ENCODE results near the gene BMPR1A.
"Not testable (repeated sequence)": the region's sequence is repeated elsewhere in the genome, so short reads cannot be mapped to it uniquely, and the experiment has no call there.

BMPR1A gene

DNA sequence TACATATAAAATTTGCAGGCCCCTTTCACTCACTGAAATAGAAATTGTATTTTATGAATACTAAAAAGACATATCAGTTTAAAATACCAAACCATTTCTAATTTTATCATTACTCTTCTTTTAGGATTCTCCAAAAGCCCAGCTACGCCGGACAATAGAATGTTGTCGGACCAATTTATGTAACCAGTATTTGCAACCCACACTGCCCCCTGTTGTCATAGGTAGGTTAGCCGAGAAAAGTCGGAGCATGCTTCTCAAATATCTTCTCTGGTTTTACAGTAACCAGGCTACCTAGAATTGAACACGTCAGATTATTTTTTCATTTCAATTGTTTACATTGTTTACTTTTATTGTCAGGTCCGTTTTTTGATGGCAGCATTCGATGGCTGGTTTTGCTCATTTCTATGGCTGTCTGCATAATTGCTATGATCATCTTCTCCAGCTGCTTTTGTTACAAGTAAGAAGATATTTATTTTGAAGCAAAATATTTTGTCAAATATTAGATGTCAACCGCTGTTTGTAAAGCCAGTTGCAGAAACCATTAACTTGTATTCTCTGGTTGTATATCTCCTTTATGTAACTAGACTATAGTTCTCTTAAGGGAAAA, 143.4 kb downstream of the BMPR1A start:
- no peak for DNase-seq

DNA sequence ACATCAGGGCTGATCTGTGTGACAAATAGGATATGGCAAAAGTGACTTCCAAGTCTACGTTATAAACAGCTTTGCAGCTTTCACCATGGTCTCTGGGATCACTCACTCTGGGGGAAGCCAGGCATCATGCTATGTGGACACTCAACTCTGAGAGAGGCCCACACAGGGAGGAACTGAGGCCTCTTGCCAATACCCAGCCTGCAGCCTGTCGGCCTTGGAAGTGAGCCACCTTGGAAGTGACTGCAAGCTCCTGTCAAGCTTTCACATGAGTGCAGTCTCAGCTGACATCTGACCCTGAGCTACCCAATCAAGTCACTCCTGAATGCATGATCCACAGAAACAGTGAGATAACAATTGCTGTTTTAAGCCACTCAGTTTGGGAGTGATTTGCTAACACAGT, 144.5 kb downstream of the BMPR1A start:
- no peak for DNase-seq

DNA sequence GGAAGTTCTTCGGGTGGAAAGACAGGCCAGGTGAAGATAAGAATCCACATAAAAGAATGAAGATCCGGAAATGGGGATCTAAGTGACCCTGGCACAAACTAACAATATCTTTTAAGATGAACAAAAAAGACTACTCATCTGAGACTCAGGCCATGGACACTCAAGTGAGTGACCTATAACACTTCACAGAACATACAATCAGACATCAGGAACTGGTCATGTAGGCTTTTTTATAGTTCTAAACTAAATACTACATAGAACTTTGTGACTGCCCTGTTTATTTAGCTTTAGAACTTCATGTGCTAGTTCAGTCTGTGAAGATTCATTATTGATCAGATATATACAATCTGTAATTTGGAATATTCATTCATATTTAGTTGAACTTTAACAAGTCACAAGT, 148.2 kb downstream of the BMPR1A start:
- DNase-seq: no peak

DNA sequence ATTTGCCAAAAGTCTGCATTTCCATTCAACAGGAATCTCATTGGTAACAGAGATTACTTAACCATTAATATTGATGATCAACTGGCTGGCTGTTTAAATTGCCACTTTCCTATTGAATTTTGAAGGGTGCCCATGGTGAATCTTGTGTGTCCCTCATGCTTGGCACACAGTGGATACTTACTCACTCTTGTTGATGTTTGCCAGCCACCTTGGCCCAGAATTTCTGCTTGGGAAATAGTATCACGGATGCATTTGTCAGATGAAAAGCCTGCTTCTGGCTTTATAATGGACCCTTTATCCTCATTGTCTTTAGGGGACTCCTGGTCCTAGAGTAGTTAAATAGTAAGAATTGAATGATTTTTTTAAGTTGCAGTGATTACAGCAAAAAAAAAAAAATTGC, 149.0 kb downstream of the BMPR1A start:
- DNase-seq: no peak

DNA sequence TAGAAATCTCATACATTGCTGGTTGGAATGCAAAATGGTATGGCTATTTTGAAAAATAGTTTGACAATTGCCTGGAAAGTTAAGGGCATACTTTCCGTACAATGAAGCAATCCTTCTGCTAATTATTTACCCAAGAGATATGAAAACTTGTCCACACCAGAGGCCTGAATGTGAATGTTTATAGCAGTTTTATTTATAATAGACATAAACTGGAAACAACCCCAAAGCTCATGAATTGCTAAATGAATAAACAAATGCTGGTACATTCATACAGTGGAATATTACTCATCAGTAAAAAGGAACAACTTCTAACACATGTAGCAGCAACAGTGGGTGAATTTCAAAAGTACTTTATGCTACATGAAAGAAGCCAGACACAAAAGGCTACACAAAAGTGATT, 158.3 kb downstream of the BMPR1A start:
- no peak for DNase-seq

DNA sequence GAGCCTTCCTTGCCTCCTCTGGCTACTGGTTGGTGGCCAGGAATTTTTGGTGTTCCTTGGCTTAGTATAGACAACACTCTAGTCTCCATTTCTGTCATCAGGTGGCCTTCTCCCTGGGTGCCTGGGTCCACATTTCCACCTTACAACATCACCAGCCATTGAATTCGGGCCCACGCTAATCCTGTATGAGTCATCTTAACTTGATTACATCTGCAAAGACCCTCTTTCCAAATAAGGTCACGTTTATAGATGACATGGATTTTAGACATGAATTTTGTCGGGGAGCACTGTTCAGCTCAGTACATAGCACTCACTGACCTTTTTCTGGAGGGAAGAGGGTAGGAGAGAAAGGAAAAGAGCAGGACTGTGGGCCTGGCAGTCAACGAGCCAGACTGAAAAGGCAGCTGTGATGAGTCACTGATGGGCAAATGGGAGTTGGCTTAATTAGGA, 161.6 kb downstream of the BMPR1A start:
- no peak for DNase-seq

DNA sequence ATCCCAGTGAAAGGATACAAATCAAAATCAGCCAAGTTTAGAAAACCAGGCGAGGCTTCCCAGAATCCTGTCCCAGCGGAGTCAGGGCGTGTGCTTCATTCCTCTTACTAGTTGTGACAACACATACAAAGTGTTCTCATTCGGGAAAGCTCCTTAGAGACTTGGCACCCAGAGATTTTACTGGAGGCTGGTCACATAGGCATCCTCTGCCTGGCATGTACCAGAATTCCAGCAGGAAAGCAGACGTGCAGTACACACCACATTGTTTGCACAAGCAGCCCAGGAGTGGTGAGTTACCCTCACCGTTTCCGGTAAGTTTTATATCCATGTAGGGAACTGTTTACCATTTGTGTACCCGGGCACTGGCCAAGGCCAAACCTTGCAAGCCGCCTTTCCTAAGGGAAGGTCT, 166.1 kb downstream of the BMPR1A start:
- no peak for DNase-seq

DNA sequence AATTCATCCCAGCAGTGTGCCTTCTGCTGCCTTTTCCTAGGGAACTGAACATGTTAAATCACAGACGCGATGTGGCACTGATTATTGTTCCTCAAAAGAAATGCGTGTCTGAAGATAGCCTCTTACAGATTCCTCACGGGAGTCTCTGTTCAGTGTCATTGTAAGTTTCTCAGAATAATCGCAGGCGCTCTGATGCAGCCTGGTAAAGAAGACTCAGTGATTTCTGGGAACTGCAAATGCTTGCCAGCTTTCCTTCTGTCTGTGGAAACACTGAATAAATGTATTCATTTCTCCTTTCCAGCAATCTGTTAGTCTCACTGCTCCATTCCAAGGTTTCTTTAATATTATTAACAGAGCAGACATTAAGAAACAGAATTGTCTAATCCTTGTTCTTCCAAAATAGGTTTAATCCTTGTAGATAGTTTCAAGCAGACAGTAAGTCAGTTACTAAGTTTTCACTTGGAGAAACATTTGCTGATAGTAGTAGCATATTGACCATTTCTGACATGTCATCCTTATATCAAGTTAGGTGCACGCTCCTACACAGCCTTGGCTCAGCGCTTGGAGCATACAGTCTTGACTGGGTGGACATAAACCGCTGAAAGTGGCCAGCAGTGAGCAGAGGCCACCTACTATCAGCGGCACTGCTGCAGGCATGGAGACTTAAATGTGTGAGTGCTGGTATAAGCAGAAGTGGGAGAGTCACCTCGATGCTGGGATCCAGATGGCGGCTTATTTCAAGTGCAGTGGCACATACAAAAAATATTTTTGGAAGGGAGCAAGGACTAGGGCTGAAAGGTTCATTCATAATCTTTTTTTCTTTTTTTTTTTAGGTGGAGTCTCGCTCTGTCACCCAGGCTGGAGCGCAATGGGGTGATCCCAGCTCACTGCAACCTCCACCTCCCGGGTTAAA, 173.3 kb downstream of the BMPR1A start:
- no peak for DNase-seq

DNA sequence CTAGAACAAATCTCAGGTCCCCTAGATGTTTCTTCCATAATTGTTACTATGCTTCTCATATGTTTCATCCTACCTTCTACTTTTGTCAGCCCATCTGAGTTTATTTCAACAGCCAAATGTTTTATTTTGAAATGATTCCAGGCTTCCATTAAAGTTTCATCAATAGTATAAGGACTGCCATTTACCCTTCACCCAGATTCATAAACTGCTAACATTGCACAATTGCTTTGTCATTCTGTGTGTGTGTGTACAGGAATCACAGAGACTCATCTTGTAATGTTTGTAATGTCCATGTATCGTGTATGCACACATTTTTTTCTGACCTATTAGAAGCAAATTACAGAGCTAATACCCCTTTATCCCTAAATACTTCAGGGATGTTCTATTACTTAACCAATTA, 175.5 kb downstream of the BMPR1A start:
- DNase-seq: no peak

DNA sequence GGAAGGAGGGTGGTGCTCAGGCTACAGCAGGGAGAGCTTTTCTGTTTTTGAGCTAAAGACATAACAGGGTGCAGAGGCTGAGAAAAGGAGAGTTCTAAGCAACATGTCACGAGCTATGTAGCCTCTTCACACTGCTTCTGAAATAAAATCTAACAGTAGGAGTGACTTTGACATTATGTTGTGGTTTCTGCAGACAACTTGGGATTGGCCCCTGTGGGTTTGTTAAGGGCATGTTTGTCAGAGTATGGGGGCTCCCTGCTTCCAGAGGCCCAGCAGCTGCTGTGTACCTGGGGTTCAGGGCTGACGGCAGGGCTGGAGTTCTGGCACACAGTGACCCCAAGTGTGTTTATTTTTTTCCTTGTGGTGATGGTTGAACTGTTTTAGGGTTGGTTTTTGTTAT, 176.3 kb downstream of the BMPR1A start:
- DNase-seq: no peak

DNA sequence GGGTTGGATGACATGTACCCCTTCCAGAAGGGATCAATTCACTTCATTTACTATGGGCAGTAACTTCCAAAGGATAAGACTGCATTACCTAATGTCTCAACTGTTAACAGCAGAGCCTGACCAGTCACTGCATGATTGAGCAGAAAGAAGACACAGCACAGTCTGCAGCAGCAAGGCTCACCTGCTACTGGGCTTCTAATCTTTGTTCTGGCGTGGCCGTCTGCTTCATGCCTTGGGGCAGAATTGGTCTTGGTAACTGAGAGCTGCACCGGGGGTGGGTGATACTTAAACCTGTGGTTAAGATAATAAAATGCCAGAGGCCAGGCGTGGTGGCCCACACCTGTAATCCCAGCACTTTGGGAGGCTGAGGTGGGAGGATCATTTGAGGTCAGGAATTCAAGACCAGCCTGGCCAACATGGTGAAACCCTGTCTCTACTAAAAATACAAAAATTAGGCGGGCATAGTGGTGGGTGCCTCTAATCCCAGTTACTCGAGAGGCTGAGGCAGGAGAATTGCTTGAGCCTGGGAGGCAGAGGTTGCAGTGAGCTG, 177.8 kb downstream of the BMPR1A start:
- DNase-seq: not testable (repeated sequence)

DNA sequence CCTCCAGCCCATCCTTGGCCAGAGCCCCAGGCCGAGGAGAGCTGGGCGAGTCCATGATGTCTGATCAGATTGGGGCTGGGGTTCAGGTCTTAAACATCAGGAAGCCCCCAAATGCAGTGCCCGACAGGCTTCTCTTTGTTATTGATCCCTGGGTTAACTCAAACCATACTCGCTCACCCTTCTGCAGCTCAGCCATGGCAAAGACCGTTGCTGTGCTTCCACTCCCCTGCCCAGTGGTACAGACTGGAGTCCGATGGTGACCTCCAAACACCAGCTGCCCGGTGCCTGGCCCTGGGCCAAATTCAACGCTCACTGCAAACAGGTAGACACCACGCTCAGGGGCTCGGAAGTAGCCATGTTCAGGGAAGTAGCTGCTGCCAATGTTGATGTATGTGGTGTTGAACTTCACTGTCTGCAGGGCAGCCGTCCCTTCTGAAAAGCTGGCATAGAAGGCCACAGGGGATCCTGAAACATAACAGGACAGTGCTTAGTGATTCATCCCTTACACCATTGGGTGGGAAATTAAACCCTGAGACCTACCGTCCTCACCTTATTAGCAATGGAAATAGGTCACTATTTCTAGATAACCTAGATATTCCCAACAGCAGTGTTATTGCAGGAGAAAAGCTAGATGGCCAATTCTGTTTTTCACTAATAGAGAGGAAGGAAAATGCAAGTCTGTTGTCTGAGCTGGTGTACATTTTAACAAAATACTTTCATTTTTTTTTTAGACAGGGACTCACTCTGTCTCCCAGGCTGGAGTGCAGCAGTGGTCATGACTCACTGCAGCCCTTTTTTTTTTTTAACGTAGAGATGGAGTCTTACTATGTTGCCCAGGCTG, 180.5 kb downstream of the BMPR1A start:
- no peak for DNase-seq

DNA sequence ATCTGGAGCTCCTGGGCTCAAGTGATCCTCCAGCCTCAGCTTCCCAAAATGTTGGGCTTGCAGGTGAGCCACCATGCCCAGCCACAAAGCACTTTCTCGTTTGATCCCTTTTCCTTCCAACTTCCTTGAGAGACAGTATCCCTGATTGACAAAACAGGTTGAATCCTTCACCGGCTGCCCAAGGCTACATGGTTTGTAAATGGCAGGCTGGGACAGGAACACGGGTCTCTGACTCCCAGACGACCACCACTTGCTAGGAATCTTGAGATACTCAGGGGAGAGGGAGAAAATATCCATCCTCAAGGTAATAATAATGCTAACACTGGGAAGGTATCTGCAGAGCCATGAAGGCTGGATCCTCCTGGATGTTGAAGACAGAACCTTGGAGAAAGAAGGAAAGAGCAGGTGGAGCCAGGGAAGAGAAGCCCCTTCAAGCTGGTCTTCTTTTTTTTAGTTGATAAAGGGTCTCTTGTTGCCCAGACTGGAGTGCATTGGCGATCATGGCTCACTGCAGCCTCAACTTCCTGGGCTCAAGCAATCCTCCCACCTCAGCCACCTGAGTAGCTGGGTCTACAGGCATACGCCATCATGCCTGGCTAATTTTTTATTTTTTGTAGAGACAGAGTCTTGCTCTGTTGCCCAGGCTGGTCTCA, 181.2 kb downstream of the BMPR1A start:
- no peak for DNase-seq

DNA sequence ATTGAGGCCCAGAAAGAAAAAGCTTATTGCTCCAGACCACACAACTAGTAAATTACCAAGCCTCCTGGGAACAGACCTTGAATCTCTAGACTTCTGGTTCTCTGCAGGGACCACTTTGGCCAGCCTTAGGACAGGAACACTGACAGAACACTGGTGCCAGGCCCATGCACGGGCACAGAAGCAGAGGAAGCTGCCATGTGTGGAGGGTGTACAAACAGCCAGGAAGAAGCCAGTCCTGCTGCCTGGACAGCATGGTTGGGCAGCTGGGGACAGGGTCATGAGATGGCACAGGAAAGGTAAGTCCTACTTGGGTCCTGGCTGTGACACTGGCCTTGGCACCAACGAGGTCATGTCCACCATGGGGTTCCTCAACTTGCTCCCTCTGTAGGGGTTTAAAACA, 181.8 kb downstream of the BMPR1A start:
- no peak for DNase-seq

DNA sequence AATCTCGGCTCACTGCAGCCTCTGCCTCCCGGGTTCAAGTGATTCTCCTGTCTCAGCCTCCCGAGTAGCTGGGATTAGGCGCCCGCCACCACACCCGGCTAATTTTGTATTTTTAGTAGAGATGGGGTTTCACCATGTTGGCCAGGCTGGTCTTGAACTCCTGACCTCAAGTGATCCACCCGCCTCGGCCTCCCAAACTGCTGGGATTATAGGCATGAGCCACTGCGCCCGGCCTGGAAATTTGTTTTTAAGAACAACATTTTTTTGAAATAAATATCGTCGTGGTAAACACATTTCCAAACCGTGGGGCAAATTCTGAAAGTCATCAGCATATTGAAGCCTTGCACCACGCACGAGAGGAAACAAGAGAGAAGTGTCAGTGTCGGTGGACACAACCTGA, 183.7 kb downstream of the BMPR1A start:
- not testable (repeated sequence) for DNase-seq

DNA sequence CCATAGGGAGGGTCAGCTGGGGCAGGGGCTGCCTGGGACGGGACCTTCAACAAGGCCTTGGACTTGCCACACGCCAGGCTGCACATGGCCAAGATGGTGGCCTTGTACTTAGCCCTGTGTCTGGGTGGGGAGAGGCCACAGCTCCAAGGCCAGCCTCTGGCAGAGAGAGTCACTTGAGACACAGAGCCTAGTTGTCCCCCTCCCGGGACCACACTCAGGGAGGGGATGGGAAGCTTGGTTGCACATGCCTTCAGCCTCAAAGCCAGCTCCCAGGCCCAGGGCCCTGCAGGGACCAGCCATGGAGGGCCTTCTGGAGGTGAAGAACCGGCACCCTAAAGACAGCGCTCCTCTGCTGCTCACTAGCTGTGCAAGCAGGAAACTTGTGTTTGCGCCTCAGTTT, 184.3 kb downstream of the BMPR1A start:
- DNase-seq: no peak

DNA sequence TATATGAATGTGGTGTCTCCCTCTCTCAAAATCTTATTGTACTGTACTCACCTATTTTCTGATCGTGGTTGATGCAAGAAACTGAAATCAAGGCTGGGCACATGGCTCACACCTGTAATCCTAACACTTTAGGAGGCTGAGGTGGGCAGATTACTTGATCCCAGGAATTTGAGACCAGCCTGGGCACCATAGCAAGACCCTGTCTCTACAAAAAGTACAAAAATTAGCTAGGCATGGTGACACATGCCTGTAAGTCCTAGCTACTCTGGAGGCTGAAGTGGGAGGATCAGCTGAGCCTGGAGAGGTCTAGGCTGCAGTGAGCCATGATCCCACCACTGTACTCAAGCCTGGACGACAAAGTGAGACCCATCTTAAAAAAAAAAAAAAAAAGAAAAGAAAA, 185.0 kb downstream of the BMPR1A start:
- no peak for DNase-seq

DNA sequence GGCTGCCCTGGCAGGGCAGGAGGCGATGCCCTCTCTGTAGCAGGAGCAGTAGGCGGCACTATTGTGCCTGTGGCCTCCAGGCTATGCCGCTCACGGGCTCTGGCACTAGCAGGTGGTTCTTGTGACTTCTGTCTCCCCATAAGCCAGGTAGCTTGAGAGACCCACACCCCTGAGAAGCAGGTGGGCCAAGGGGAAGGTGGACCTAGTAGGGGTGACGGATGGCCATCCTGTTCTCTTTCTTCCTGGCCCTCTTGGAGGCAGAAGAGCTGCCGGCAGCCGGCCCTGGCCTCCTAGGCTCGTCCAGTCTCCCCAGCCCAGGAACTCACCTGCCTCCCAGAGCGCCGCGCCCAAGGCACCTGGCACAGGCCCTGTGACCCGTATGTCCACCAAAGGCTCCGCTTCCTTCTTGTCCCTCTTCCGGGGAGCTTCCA, 185.6 kb downstream of the BMPR1A start:
- DNase-seq: no peak

DNA sequence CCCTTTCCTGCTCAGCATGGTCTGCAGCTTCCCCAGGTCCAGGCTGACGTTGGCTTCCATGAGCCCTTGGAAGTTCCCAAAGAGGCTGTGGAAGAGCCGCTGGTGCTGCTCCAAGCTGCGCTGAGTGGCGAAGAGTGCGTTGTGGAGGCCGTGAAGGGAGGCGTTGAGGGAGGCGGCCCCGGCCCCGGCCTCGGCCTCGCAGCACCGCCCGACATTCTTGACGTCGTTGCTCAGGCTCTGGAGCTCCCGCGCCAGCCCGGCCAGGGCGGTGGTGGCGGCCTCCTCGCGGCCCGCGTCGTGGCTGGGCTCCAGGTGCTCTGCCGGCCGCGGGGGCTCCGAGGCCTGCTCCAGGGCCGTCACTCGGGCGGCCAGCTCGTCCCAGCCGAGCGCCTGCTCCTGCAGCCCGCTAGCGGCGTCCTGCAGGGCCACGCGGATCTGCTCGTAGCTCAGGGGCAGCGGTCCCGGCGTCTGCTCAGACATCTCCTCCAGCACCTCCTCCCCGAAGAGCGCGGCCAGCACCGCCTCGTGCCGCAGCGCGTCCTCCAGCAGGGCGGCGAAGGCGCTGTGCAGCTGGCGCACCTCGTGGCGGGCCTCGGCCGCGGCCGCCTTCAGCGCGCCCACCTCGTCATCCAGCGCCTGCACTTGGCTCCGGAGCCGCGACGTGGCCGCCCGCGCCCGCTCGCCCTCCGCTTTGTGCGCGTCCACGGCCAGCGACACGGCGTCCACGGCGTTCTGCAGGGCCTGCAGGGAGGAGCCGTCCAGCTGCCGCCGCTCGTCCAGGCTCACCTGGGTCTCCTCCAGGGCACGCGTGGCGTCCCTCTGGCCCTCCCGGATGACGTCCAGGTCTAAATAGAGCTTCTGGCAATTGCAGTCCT, 186.3 kb downstream of the BMPR1A start:
- no peak for DNase-seq

DNA sequence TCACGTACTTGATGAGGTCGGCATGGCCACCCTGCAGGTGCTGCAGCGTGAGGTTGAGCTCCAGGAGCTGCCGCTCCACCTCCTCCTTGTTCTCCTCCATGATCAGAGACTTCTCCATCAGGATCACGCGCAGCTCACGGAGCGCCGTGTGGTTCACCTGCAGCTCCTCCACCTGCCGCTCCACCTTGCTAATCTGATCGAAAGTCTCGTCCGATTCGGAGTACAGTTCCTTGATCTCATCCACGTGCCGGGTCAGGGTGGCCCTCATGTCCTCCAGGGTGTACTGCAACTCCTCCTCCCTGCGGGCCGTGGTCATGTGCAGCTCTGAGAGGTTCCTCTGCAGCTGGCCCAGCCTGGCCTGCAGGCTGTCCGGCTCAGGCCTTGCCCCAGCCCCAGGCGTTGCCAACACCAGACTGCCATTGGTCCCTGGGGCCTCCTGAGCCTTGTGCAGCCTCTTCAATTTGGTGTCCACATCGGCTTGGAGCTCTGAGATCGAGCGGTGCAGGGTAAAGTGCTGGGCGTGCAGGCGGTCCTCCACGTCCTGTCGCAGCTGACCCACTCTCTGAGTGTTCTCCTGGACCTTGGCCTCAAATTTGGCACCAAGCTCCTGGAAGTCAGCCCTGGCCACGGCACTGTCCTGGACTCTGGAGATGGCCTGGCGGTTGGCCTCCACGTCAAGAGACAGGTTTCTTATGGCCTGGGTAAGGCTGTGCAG, 187.1 kb downstream of the BMPR1A start:
- no peak for DNase-seq

DNA sequence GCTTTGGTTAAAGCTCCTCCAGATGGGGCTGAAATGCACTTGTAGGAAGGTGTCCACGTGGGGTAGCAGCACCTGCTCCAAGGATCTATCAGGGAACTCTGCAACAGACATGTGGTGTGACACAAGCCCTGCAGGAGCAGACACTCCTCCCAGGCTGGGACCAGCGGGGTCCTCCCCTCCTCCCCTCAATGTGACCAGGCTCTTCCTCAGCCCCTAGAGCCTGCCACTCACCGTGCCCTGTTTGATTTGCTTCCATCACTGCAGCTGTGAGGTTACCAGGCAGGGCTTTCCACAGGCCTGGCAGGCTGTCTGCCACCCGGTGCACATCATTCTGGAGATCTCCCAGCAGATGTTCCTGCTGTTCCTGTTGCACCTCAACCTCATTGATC, 187.6 kb downstream of the BMPR1A start:
- DNase-seq: no peak
